Activated naive CD4-positive, alpha-beta T cell treated with anti-CD3 and anti-CD28 coated beads, Interleukin-2, amount 50 U/mL, for 16 hours (primary cell): ENCODE results near the gene PALS2.

Source experiments
- DNase-seq: peaks from one replicate; pipeline ENCODE4 v3.0.0-alpha.2; 2020

PALS2 gene, protein sequence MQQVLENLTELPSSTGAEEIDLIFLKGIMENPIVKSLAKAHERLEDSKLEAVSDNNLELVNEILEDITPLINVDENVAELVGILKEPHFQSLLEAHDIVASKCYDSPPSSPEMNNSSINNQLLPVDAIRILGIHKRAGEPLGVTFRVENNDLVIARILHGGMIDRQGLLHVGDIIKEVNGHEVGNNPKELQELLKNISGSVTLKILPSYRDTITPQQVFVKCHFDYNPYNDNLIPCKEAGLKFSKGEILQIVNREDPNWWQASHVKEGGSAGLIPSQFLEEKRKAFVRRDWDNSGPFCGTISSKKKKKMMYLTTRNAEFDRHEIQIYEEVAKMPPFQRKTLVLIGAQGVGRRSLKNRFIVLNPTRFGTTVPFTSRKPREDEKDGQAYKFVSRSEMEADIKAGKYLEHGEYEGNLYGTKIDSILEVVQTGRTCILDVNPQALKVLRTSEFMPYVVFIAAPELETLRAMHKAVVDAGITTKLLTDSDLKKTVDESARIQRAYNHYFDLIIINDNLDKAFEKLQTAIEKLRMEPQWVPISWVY

GRCh38 chr7:24572997-24573553, at the start of gene PALS2:
Gene PALS2 (plus strand): TSS chr7:24573452. CDS start chr7:24623668, 50,216 bp downstream.
- DNase-seq = peak; percentile 81

DNA sequence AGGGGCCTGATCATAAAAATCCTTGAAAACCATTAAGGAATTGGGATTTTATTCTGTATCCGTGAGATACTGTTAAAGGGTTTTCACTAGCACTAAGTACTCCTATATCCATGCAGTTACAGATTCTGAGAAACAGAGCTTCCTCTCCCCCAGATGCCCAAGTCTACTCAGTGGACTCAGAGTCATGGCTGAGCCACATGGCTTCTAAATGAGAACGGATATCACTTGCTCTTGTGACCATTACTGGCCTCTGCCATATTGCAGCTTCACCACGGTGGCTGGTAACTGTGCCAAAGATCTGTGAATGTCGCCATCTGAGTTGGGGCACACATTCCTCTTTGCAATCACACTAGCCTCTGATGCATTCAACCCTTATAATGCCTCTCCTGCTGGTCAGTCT, 42.0 kb upstream of the PALS2 start:
- no peak for DNase-seq

- DNase-seq = no peak
These were observed 36.6 kb upstream of the PALS2 start for GRCh38 chr7:24536682-24537081.

- no peak for DNase-seq
These were observed 32.3 kb upstream of the PALS2 start for GRCh38 chr7:24540956-24541355.

DNA sequence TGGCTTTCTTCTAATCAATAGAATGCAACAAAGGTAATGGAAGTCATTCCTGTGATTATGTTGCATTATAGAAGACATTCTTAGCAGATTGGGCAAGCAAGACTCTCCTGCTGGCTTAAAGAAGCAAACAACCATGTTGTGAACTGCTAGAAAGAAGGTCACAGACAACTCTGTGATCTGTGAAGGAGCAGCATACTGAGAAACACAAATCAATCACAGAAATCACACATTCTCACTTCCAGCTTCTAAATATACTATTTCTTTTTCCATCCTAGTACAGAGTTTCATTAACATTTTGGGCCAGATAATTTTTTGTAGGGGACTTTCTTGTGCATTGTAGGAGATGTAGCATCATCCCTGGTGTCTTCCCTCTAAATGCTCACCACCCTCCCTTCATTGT, 28.0 kb upstream of the PALS2 start:
- DNase-seq = no peak

- no peak for DNase-seq
These were observed 24.9 kb upstream of the PALS2 start for GRCh38 chr7:24548390-24548789.

GRCh38 chr7:24549991-24550390, 23.3 kb upstream of the PALS2 start:
- DNase-seq = no peak

DNA sequence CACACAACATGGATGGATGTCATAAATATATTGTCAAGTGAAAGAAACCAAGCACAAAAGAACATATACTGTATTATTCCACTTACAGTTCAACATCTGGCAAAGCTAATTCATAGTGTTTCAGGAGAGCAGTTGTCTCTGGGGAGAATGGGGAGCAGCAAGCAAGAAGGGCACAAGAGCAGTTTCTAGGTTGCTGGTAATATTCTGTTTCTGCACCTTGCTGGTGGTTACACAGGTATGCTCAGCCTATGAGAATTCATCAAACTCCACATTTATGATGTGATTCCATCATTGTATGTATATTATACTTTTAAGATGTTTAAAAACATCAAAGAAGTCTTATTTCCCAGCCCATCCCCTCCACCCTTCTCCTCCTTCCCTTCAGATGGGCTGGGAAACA, 18.1 kb upstream of the PALS2 start:
- no peak for DNase-seq

DNA sequence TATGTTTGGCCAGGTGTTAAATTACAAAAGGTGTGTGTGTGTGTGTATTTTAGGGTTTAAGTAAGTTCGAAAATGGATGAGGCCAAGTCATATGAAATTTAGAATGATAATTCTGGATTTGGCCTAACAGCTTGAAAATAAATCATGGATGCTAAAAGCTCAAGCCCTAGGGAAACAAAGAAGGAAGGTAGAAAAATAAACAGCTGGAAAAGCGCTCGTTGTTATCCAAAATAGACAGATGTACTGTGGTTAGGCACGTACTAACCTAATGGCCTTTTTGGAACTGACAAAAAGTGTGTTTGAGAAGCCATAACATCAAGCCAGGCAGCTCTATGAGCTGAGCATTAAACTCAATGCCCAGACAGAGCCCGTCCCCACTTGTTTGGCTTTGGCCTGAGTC, 17.5 kb upstream of the PALS2 start:
- DNase-seq = no peak

DNA sequence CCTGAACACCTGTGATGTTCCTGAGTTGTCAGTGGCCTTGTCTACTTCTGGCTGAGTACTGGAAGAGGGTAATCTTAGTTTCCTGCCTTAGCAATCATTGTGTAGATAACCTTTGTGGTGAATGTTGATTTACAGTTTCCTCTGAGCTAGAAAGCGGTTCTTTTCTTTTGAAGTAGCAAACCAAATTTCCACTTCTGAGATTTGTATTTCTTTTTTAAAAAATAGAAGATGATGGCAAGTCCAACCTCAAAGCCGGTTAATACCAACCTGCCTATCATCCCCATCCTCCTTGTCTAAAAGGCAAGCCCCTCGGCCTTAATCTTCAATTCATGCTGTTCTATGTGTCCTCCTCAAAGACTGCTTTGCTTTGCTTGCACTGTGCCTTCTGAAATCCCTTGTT, 12.5 kb upstream of the PALS2 start:
- DNase-seq = no peak

DNA sequence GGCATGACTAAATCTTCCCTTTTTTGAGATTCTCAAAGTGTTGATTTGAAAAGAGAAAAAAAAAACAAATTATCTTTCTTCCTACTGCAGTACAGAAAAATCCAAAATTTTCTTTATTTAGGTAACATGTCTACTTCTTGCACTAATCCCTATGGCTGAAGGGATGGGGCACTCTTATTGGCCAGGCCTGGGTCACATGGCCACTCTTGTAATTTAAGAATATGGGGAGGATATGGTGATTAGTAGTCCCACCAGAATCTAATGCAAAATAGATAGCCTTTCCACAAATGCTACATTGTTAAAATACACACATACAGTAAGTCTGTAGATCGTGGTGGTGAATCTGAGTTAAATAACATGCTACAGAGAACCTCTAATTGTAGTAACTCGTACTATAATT, 7.0 kb upstream of the PALS2 start:
- no peak for DNase-seq

GRCh38 chr7:24570983-24571382, 2.3 kb upstream of the PALS2 start:
- DNase-seq = no peak

DNA sequence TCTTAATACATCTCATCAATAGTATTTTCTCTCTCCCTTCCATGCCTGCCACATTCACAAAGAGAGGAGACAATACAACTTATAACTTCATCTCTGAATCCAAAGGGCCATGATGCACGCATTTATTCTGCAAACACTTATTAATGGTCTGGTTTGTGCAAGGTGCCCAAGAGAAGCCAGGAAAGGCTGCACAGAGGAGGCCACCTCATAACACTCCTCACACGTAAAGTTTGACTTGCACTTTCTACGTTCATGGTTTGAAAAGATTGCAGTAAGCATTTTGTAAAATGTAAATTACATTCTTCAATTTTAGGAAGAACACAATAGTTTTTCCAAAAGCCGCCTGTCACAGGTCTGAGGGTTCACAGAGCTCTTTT, 1.2 kb upstream of the PALS2 start:
- DNase-seq = no peak

DNA sequence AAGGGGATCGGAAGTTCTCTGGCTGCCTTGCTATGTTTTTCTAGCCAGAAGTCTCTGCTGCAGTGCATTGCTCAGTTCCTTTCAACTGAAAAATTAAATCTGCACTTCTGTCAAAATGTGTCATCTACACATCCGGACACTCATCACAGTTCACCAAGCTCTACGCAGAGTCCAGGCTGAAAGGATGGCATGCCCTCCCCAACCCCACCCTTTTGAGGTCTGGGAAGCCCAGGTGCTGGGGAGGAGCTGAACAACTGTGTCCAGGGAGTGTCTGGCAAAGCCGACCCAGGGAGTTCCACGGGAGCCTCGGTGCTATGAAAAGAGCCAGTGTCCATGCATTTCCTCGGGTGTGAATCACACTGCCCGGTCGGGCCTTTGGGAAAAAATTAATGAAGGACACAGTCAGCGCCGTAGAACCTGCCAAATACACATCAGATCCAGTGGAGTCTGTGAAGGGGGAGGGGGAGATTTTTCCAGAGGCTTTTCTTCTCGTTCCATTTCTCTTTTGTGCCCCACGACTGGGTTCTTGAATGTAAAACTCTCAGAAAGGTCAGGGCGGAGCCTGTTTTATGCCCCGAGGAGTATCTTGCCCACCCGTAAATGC, 757 bp upstream of the PALS2 start:
- peak; percentile 20 for DNase-seq

DNA sequence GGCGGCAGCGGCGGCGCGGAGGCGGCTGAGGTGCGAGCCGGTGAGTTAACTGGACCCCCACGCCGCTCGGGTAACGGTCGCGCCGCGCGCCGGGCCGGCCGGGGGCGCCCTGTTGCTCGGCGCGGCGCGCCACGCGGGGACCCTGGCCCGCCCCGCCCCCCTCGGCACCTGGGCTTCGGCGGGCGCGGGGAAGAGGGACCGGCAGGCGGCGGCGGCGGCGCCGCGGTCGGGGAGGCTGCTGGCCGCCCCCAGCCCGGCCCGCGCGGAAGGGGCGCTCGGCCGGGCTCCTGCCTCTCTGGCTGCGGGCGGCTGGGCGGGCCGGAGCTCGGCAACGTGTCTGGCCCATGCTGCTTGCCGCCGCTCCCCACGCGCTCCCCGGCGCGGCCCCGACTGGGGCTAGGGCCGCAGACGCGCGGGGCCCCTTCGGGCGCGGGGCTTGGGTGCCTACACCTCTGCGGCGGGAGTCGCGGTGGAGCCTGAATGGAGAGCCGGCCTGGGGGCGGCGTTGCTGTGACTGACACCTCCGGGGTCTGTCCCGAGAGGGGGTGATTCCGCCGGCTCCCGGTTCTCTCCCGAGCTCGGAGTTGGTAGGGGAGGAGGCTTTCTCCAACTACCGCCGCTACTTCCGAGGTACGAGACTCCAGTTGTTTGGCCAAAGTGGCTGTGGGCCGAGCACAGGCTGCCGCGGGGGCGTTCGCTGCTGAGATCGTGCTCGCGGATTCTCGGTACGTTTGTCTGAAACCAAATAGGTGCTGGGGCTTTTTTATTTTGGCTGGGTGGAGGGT, 494 bp downstream of the PALS2 start:
- DNase-seq = peak; percentile 55

DNA sequence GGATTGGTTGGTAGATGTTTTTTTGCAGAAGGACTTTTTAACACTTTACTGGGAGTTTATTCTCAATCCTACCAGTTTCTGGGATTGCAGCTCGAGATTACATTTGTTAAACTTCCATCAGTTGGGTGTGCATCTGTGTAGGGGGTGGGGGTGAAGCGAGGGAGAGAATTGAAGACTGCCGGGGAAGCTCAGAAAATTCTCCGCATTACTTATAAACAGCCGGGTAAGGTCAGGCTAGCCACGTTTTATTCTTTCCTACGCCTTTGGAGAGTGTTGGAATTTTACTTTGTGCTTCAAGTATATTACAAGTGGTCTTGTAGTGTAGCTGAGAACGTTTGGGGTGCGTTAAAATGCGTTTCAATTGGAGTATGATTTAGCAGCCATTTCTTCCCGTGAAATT, 1.1 kb downstream of the PALS2 start:
- DNase-seq = no peak

DNA sequence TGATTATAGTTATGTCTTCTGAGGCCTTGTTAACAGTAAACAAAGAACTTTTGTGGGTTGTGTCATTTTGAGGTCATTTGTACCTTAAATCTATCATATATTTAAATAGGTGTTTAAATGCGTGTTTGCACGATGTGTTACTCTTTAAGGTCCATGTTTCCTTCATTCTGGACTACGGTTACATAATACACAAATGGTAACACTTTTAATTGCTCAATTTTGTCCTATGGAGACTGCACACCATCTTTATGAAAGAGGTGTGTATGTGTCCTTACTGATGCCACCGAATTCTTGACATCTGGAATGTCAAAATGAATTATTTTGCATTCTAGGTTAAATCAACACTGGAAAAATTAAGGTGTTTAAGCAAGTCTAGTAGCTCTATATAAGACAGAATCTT, 1.7 kb downstream of the PALS2 start:
- no peak for DNase-seq

- DNase-seq = no peak
These were observed 3.1 kb downstream of the PALS2 start for GRCh38 chr7:24576171-24577025.

DNA sequence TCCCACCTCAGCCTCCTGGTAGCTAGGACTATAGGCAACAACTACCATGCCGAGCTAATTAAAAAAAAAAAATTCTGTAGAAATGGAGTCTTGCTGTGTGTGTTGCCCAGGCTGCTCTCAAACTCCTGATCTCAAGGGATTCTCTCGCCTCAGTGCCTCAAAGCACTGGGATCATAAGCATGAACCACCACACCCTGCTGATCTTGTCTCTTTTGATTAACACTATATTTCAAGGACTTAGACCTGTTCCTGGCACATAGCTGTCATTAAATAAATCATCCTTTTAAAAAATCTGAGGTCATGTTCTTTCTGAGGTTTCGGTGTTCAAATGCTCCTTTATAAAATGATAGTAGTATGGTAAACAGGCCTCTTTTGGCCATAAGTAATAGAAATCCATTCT, 4.8 kb downstream of the PALS2 start:
- no peak for DNase-seq

- DNase-seq = no peak
These were observed 7.2 kb downstream of the PALS2 start for GRCh38 chr7:24580283-24580946.

DNA sequence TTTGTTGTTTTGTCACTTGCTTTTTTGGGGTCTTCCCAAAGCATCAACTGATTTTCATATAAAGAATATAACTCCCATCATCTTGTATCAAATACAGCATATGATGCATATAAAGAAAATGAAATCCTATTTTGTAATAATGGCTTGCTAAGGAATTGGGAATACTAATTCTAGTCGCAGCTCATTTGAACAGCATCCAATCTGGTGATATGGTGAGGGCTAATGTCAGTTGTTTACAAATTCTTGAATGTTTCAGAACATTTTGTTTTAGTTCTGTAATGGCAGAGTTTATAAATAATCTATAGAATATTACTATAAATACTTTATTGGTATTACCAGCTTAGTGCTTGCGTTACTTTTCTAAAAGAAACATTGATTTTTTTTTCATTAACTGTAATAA, 8.9 kb downstream of the PALS2 start:
- no peak for DNase-seq

DNA sequence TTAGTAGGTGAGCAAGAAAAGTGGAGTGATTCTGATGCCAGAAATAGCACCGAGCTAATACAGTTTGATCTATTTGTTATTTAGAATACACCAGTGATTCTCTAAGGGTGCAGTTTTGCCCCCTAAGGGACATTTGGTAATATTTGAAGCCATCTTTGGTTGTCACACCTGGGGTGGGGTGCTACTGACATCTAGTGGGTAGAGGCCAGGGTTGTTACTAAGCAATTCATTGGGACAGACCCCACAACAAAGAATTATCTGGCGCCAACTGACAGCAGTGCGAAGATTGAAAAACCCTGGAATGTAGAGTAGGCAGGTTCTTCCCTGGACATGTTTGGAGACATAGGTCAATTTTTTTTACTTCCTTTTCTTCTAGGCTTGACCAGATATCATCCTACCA, 14.6 kb downstream of the PALS2 start:
- DNase-seq = peak; percentile 39
